ENCODE data around the gene IFRD1. TPM values are rescaled to one million over a fixed set of nuclear protein-coding genes. Genes with fewer than 3 reads are reported as not detected.
"Not testable (repeated sequence)": the region's sequence is repeated elsewhere in the genome, so short reads cannot be mapped to it uniquely, and the experiment has no call there.

Gene IFRD1
- total and polyA plus RNA-seq, 2 experiments from 2014 or later: 69.9 to 114 TPM

GRCh38 chr7:112510743-112511110, 60.5 kb downstream of the IFRD1 start:
- H3K27me3 ChIP-seq: no peaks in the 10 kb centered on the region
- no peak for TF ChIP-seq EZH2 (IDR thresholded peaks at IDR 0.05; ENCODE audit: borderline replicate concordance)
- H3K4me3 ChIP-seq: no peak overlapping the region
- H3K9me2 ChIP-seq (replicated peaks; ENCODE audit: insufficient read depth): no peaks in the 10 kb centered on the region
- DNase-seq (ENCODE audit: low spot score): no peak
- no peaks in the 10 kb centered on the region for H3K9me3 ChIP-seq (ENCODE audit: low read depth)
- H4K20me1 ChIP-seq (ENCODE audit: insufficient read depth, poor library complexity, severe bottlenecking): no peaks in the 10 kb centered on the region
- no peak overlapping the region for H3K4me2 ChIP-seq
- no peaks in the 10 kb centered on the region for H3K4me1 ChIP-seq (ENCODE audit: insufficient read depth)
- no peaks in the 10 kb centered on the region for H3K36me3 ChIP-seq (replicated peaks; ENCODE audit: insufficient read depth, low read depth)
- H3K79me2 ChIP-seq: no peaks in the 10 kb centered on the region
- H3K27ac ChIP-seq: no peak overlapping the region
- H2AFZ ChIP-seq: no peak overlapping the region

- no peaks in the 10 kb centered on the region for H3K79me2 ChIP-seq
- no peak overlapping the region for H3K4me2 ChIP-seq
- WGBS (ENCODE audit: low lambda C conversion rate, missing lambda C conversion rate): 87% methylated on average over 6 of the region's 6 CpGs
Measured at GRCh38 chr7:112511451-112512202, 61.4 kb downstream of the IFRD1 start.

GRCh38 chr7:112512451-112513210, 62.4 kb downstream of the IFRD1 start:
- H3K4me3 ChIP-seq: no peak overlapping the region
- 84% methylated on average over 5 of the region's 5 CpGs for WGBS (ENCODE audit: low lambda C conversion rate, missing lambda C conversion rate)
- H3K4me1 ChIP-seq (ENCODE audit: insufficient read depth): no peaks in the 10 kb centered on the region
- TF ChIP-seq EZH2phosphoT487 (IDR thresholded peaks at IDR 0.05; ENCODE audit: low read depth, severe bottlenecking, unreplicated experiment): no peak
- TF ChIP-seq CTCF (IDR thresholded peaks at IDR 0.05; ENCODE audit: poor library complexity): no peak
- TF ChIP-seq EZH2 (IDR thresholded peaks at IDR 0.05; ENCODE audit: borderline replicate concordance): no peak
- no peak overlapping the region for H2AFZ ChIP-seq
- no peak overlapping the region for H3K27ac ChIP-seq
- no peaks in the 10 kb centered on the region for H4K20me1 ChIP-seq (ENCODE audit: insufficient read depth, poor library complexity, severe bottlenecking)
- no peak for DNase-seq (ENCODE audit: low spot score)
- no peaks in the 10 kb centered on the region for H3K9me2 ChIP-seq (replicated peaks; ENCODE audit: insufficient read depth)
- H3K9me3 ChIP-seq (ENCODE audit: low read depth): no peaks in the 10 kb centered on the region
- no peaks in the 10 kb centered on the region for H3K27me3 ChIP-seq
- no peaks in the 10 kb centered on the region for H3K36me3 ChIP-seq (replicated peaks; ENCODE audit: insufficient read depth, low read depth)
- H3K79me2 ChIP-seq: no peaks in the 10 kb centered on the region
- H3K4me2 ChIP-seq: no peak overlapping the region

More at GRCh38 chr7:112511451-112512202, 61.4 kb downstream of the IFRD1 start:
- no peaks in the 10 kb centered on the region for H4K20me1 ChIP-seq (ENCODE audit: insufficient read depth, poor library complexity, severe bottlenecking)
- H2AFZ ChIP-seq: no peak overlapping the region
- no peak overlapping the region for H3K27ac ChIP-seq
- no peaks in the 10 kb centered on the region for H3K36me3 ChIP-seq (replicated peaks; ENCODE audit: insufficient read depth, low read depth)
- H3K4me1 ChIP-seq (ENCODE audit: insufficient read depth): no peaks in the 10 kb centered on the region
- no peak for TF ChIP-seq EZH2phosphoT487 (IDR thresholded peaks at IDR 0.05; ENCODE audit: low read depth, severe bottlenecking, unreplicated experiment)
- TF ChIP-seq EZH2 (IDR thresholded peaks at IDR 0.05; ENCODE audit: borderline replicate concordance): no peak
- no peak for TF ChIP-seq CTCF (IDR thresholded peaks at IDR 0.05; ENCODE audit: poor library complexity)
- no peaks in the 10 kb centered on the region for H3K9me2 ChIP-seq (replicated peaks; ENCODE audit: insufficient read depth)
- no peaks in the 10 kb centered on the region for H3K27me3 ChIP-seq
- DNase-seq (ENCODE audit: low spot score): no peak
- H3K9me3 ChIP-seq (ENCODE audit: low read depth): no peaks in the 10 kb centered on the region
- H3K4me3 ChIP-seq: no peak overlapping the region

- H3K4me2 ChIP-seq: no peak overlapping the region
- no peak overlapping the region for H2AFZ ChIP-seq
- no peaks in the 10 kb centered on the region for H3K36me3 ChIP-seq (replicated peaks; ENCODE audit: insufficient read depth, low read depth)
- H3K9me2 ChIP-seq (replicated peaks; ENCODE audit: insufficient read depth): no peaks in the 10 kb centered on the region
- TF ChIP-seq EZH2phosphoT487 (IDR thresholded peaks at IDR 0.05; ENCODE audit: low read depth, severe bottlenecking, unreplicated experiment) (no peak), EZH2 (IDR thresholded peaks at IDR 0.05; ENCODE audit: borderline replicate concordance) (no peak), CTCF (IDR thresholded peaks at IDR 0.05; ENCODE audit: poor library complexity) (no peak)
- H3K27me3 ChIP-seq: no peaks in the 10 kb centered on the region
- H3K4me3 ChIP-seq: no peak overlapping the region
- no peak overlapping the region for H3K27ac ChIP-seq
- WGBS (ENCODE audit: low lambda C conversion rate, missing lambda C conversion rate): 94% methylated on average over 5 of the region's 5 CpGs
- H3K4me1 ChIP-seq (ENCODE audit: insufficient read depth): no peaks in the 10 kb centered on the region
- no peak for DNase-seq (ENCODE audit: low spot score)
- H3K9me3 ChIP-seq (ENCODE audit: low read depth): no peaks in the 10 kb centered on the region
- H3K79me2 ChIP-seq: no peaks in the 10 kb centered on the region
- no peaks in the 10 kb centered on the region for H4K20me1 ChIP-seq (ENCODE audit: insufficient read depth, poor library complexity, severe bottlenecking)
Measured at GRCh38 chr7:112515989-112516388, 65.7 kb downstream of the IFRD1 start.

- H3K4me2 ChIP-seq; H3K4me1 ChIP-seq (ENCODE audit: insufficient read depth); H3K9me2 ChIP-seq (replicated peaks; ENCODE audit: insufficient read depth); H3K79me2 ChIP-seq; H3K9me3 ChIP-seq (ENCODE audit: low read depth); H3K27me3 ChIP-seq; H3K27ac ChIP-seq; H4K20me1 ChIP-seq (ENCODE audit: insufficient read depth, poor library complexity, severe bottlenecking); H3K36me3 ChIP-seq (replicated peaks; ENCODE audit: insufficient read depth, low read depth); DNase-seq (ENCODE audit: low spot score); H2AFZ ChIP-seq; H3K4me3 ChIP-seq: not testable (repeated sequence)
- 87% methylated on average over 5 of the region's 5 CpGs for WGBS (ENCODE audit: low lambda C conversion rate, missing lambda C conversion rate)
Measured at GRCh38 chr7:112516418-112516817, 66.2 kb downstream of the IFRD1 start.

Data from hepatocyte (in vitro differentiated cells).